HPDE6-E6E7 (cell line): ENCODE results near the gene TRAPPC13.
"Not testable (repeated sequence)": the region's sequence is repeated elsewhere in the genome, so short reads cannot be mapped to it uniquely, and the experiment has no call there.

Experiments
- DNase-seq: peaks from one replicate; pipeline ENCODE4 v3.0.0; 2011; ENCODE audit warnings: missing footprints; ENCODE audit errors: extremely low spot score

Gene TRAPPC13

GRCh38 chr5:65676056-65676455, 51.2 kb downstream of the TRAPPC13 start:
- not testable (repeated sequence) for DNase-seq

GRCh38 chr5:65682148-65682547, 57.3 kb downstream of the TRAPPC13 start:
- no peak for DNase-seq

GRCh38 chr5:65693121-65693520, 68.3 kb downstream of the TRAPPC13 start:
- DNase-seq = no peak

- DNase-seq = no peak
These were observed 70.4 kb downstream of the TRAPPC13 start for GRCh38 chr5:65695162-65695755.

- DNase-seq = no peak
These were observed 71.1 kb downstream of the TRAPPC13 start for GRCh38 chr5:65695896-65696295.

GRCh38 chr5:65696892-65697291, 72.1 kb downstream of the TRAPPC13 start:
- DNase-seq = no peak

- no peak for DNase-seq
These were observed 74.5 kb downstream of the TRAPPC13 start for GRCh38 chr5:65699338-65699737.

- no peak for DNase-seq
These were observed 77.2 kb downstream of the TRAPPC13 start for GRCh38 chr5:65702036-65702435.

GRCh38 chr5:65704621-65705239, 79.9 kb downstream of the TRAPPC13 start:
- DNase-seq = no peak

GRCh38 chr5:65707663-65708062, 82.8 kb downstream of the TRAPPC13 start:
- DNase-seq = no peak

- no peak for DNase-seq
These were observed 83.3 kb downstream of the TRAPPC13 start for GRCh38 chr5:65708145-65708544.
